HG02885 (cell line): ENCODE results near the gene WNT9A.
"Not testable (repeated sequence)": the region's sequence is repeated elsewhere in the genome, so short reads cannot be mapped to it uniquely, and the experiment has no call there.

Experiments
- ATAC-seq: cut with Tn5 transposase; IDR thresholded peaks from one replicate; pipeline ENCODE4 v1.9.1; 2021; ENCODE audit warnings: mild to moderate bottlenecking; ENCODE audit not compliant: unreplicated experiment, poor library complexity

The WNT9A gene

GRCh38 chr1:227913764-227914721, 33.7 kb downstream of the WNT9A start:
- no peak for ATAC-seq

GRCh38 chr1:227913396-227913763, 34.4 kb downstream of the WNT9A start:
- ATAC-seq: no peak

- ATAC-seq: no peak
Observed at GRCh38 chr1:227912866-227913265, 34.9 kb downstream of the WNT9A start.

- ATAC-seq: no peak
Observed at GRCh38 chr1:227911376-227911775, 36.4 kb downstream of the WNT9A start.

GRCh38 chr1:227910511-227911153, 37.1 kb downstream of the WNT9A start:
- no peak for ATAC-seq

GRCh38 chr1:227909923-227910328, 37.8 kb downstream of the WNT9A start:
- not testable (repeated sequence) for ATAC-seq

- ATAC-seq: no peak
Observed at GRCh38 chr1:227909188-227909587, 38.5 kb downstream of the WNT9A start.

- no peak for ATAC-seq
Observed at GRCh38 chr1:227908359-227908758, 39.4 kb downstream of the WNT9A start.

- no peak for ATAC-seq
Observed at GRCh38 chr1:227907439-227908015, 40.2 kb downstream of the WNT9A start.

- ATAC-seq: no peak
Observed at GRCh38 chr1:227906550-227907071, 41.1 kb downstream of the WNT9A start.

GRCh38 chr1:227905573-227906487, 41.9 kb downstream of the WNT9A start:
- ATAC-seq: no peak

GRCh38 chr1:227904541-227905335, 43.0 kb downstream of the WNT9A start:
- no peak for ATAC-seq

GRCh38 chr1:227903614-227904501, 43.9 kb downstream of the WNT9A start:
- ATAC-seq: no peak

GRCh38 chr1:227903061-227903521, 44.6 kb downstream of the WNT9A start:
- ATAC-seq: no peak

GRCh38 chr1:227902641-227902990, 45.1 kb downstream of the WNT9A start:
- ATAC-seq: no peak

GRCh38 chr1:227901906-227902640, 45.7 kb downstream of the WNT9A start:
- no peak for ATAC-seq

- no peak for ATAC-seq
Observed at GRCh38 chr1:227901239-227901905, 46.4 kb downstream of the WNT9A start.
